Activated CD8-positive, alpha-beta T cell treated with anti-CD3 and anti-CD28 coated beads for 36 hours (primary cell): Measurements from ENCODE around the gene HBEGF. TPM values are rescaled to one million over a fixed set of nuclear protein-coding genes. Genes with fewer than 3 reads are reported as not detected.

Source experiments
- ATAC-seq: fragments of 200-7000 bp; cut with Tn5 transposase; one replicate; pipeline ENCODE4 v1.10.0; 2021; ENCODE audit warnings: mild to moderate bottlenecking, moderate library complexity
- CTCF ChIA-PET: fragments of 350-600 bp; sonication (Branson Sonifier 250); formaldehyde crosslinking; loops from one replicate; lab custom pipeline; 2021; ENCODE audit warnings: antibody characterized with exemption; lab: Charles Lee
- POLR2A ChIA-PET: fragments of 350-600 bp; sonication (Branson Sonifier 250); formaldehyde crosslinking; loops from one replicate; lab custom pipeline; 2021; ENCODE audit warnings: antibody characterized with exemption; lab: Charles Lee
- DNase-seq: peaks from one replicate; pipeline ENCODE4 v3.0.0-alpha.2; 2020
- H3K27ac Mint-ChIP-seq: one replicate; pipeline ENCODE4 v1.8.0; 2021; ENCODE audit warnings: mild to moderate bottlenecking, mixed read lengths
- H3K27me3 Mint-ChIP-seq: one replicate; pipeline ENCODE4 v1.8.0; 2021; ENCODE audit warnings: mixed read lengths
- H3K36me3 Mint-ChIP-seq: one replicate; pipeline ENCODE4 v1.8.0; 2021; ENCODE audit warnings: low read depth, mixed read lengths
- H3K4me1 Mint-ChIP-seq: one replicate; pipeline ENCODE4 v1.8.0; 2021; ENCODE audit warnings: low read depth, mixed read lengths
- H3K4me3 Mint-ChIP-seq: one replicate; pipeline ENCODE4 v1.8.0; 2021; ENCODE audit warnings: mild to moderate bottlenecking, moderate library complexity, mixed read lengths
- H3K9me3 Mint-ChIP-seq: one replicate; pipeline ENCODE4 v1.8.0; 2021; ENCODE audit warnings: mixed read lengths
- CTCF ChIP-seq: fragments of 200-600 bp; IDR thresholded peaks from one replicate; pipeline ENCODE4 v1.8.0; 2022; ENCODE audit warnings: antibody characterized with exemption, mild to moderate bottlenecking
- intact Hi-C: fragments of 100-400 bp; cut with micrococcal nuclease; formaldehyde crosslinking; loops from one replicate; pipeline ENCODE4 v1.10.0; 2022
- total RNA-seq, 2 experiments: library from RNA; stranded (reverse); gene quantifications; one replicate each; pipeline ENCODE4 v1.2.3, GENCODE V29; 2021

Gene HBEGF
- total RNA-seq, result 1 to 10 TPM; 5.1 to 6.4 TPM

- POLR2A ChIA-PET, result interaction anchor here (0.9 to 1.7 kb wide), 7 partner anchors 7 to 319 kb away, joined by 3 to 4 read pairs (median 3); no protein-coding TSS in a partner anchor
- Mint-ChIP-seq H3K9me3 (peaks cover 3% of the 10 kb centered on the region), H3K27ac (peak within 1 kb of the TSS; percentile 44), H3K27me3 (peaks cover 10% of the 10 kb centered on the region), H3K4me3 (peak within 1 kb of the TSS; percentile 73), H3K4me1 (peaks cover 36% of the 10 kb centered on the region), H3K36me3 (peaks cover 16% of the 10 kb centered on the region)
- CTCF ChIA-PET, result interaction anchor here (0.6 to 22.2 kb wide), 21 partner anchors 8 to 286 kb away, joined by 3 to 874 read pairs (median 4); partner anchors contain the start of genes PFDN1 and SLC4A9
- ATAC-seq (peak; percentile 48), DNase-seq (peak; percentile 65)
- TF ChIP-seq CTCF, result peak; percentile 52
- intact Hi-C loops, result no loop called here
Observed at GRCh38 chr5:140346348-140347221, at the start of gene HBEGF. Gene HBEGF, minus strand, starts transcription at chr5:140346603. Its CDS starts 275 bp downstream, at chr5:140346328.

- H3K27me3 Mint-ChIP-seq, result no peaks in the 10 kb centered on the region
- DNase-seq, result no peak
- ChIA-PET POLR2A (interaction anchor here (0.6 kb wide), 1 partner anchor 265 kb away, joined by 3 read pairs; no protein-coding TSS in a partner anchor), CTCF (interaction anchor here (0.9 to 3.9 kb wide), 8 partner anchors 21 to 241 kb away, joined by 3 to 20 read pairs (median 3); no protein-coding TSS in a partner anchor)
- no peak for ATAC-seq
- no peaks in the 10 kb centered on the region for H3K9me3 Mint-ChIP-seq
- H3K36me3 Mint-ChIP-seq, result peaks cover 3% of the 10 kb centered on the region
- H3K27ac Mint-ChIP-seq, result no peak overlapping the region
- TF ChIP-seq CTCF, result no peak
- no peak overlapping the region for H3K4me3 Mint-ChIP-seq
- H3K4me1 Mint-ChIP-seq, result no peaks in the 10 kb centered on the region
- intact Hi-C loops, result no loop called here
Observed at GRCh38 chr5:140393738-140394137, 47.3 kb upstream of the HBEGF start.

- ChIA-PET CTCF (interaction anchor here (1.6 to 3.9 kb wide), 2 partner anchors 10 to 19 kb away, joined by 5 to 20 read pairs; partner anchors contain the start of gene ANKHD1), POLR2A (no interaction called here)
- no peak overlapping the region for H3K27ac Mint-ChIP-seq
- H3K4me3 Mint-ChIP-seq, result no peak overlapping the region
- no peaks in the 10 kb centered on the region for H3K4me1 Mint-ChIP-seq
- intact Hi-C loops, result no loop called here
- TF ChIP-seq CTCF, result no peak
- ATAC-seq (no peak), DNase-seq (no peak)
- H3K27me3 Mint-ChIP-seq, result no peaks in the 10 kb centered on the region
- no peaks in the 10 kb centered on the region for H3K9me3 Mint-ChIP-seq
- peaks cover 3% of the 10 kb centered on the region for H3K36me3 Mint-ChIP-seq
Observed at GRCh38 chr5:140391732-140392131, 45.3 kb upstream of the HBEGF start.

GRCh38 chr5:140391312-140391711 is 44.9 kb upstream of the HBEGF start:
- DNase-seq (no peak), ATAC-seq (no peak)
- CTCF ChIA-PET, result interaction anchor here (1.6 to 3.9 kb wide), 2 partner anchors 10 to 18 kb away, joined by 5 to 20 read pairs; partner anchors contain the start of gene ANKHD1
- Mint-ChIP-seq H3K27ac (no peak overlapping the region), H3K9me3 (no peaks in the 10 kb centered on the region), H3K36me3 (peaks cover 3% of the 10 kb centered on the region), H3K4me1 (no peaks in the 10 kb centered on the region), H3K27me3 (no peaks in the 10 kb centered on the region), H3K4me3 (no peak overlapping the region)
- intact Hi-C loops, result no loop called here
- no peak for TF ChIP-seq CTCF
- POLR2A ChIA-PET, result no interaction called here
